ENCODE data around the gene EMP3.

EMP3 gene

GRCh38 chr19:48365602-48366001, 40.2 kb downstream of the EMP3 start:
- Histone ChIP-seq H3K9me3 (ENCODE audit: insufficient read depth, low read depth, low read length) (peaks cover 3% of the 10 kb centered on the region), H4K8ac (ENCODE audit: low read depth, low read length) (no peak overlapping the region), H3K4ac (ENCODE audit: low read depth, low read length) (no peak overlapping the region), H3K9ac (ENCODE audit: low read length) (no peak overlapping the region), H3K27me3 (ENCODE audit: insufficient read depth, low read length) (no peaks in the 10 kb centered on the region), H2AFZ (ENCODE audit: insufficient read depth, low read length, poor library complexity) (no peak overlapping the region), H4K91ac (ENCODE audit: low read depth, low read length) (no peak overlapping the region), H3K27ac (ENCODE audit: low read depth, low read length) (no peak overlapping the region), H3K4me3 (ENCODE audit: low read depth, low read length) (no peak overlapping the region), H3K4me2 (ENCODE audit: low read length) (no peak overlapping the region), H3K36me3 (ENCODE audit: control insufficient read depth in 1 of 2, insufficient read depth in 2 of 2, low read length in 2 of 2) (no peaks in the 10 kb centered on the region), H3K18ac (ENCODE audit: low read length) (no peak overlapping the region), H3K23ac (ENCODE audit: low read length) (no peak overlapping the region), H3K14ac (ENCODE audit: low read length) (no peak overlapping the region), H3K79me1 (ENCODE audit: low read length) (peaks cover 13% of the 10 kb centered on the region), H2BK12ac (ENCODE audit: low read length) (no peak overlapping the region), H2AK5ac (ENCODE audit: low read length) (no peak overlapping the region), H3K79me2 (ENCODE audit: control insufficient read depth, insufficient read depth, low read length, poor library complexity) (no peaks in the 10 kb centered on the region), H2BK5ac (ENCODE audit: low read depth, low read length, poor library complexity) (no peak overlapping the region), H3K4me1 (ENCODE audit: control insufficient read depth in 1 of 2, insufficient read depth in 2 of 2, low read length in 2 of 2) (peaks cover 4 to 5% of the 10 kb centered on the region in 2 experiments), H4K12ac (ENCODE audit: low read depth, low read length) (no peak overlapping the region), H2BK120ac (ENCODE audit: insufficient read depth, low read length, poor library complexity) (no peak overlapping the region)
- no CpG with 5 or more reads among the region's 11 CpGs for WGBS (ENCODE audit: extremely low coverage, insufficient coverage, insufficient read length)
- no peak for DNase-seq

GRCh38 chr19:48367855-48368254, 42.5 kb downstream of the EMP3 start:
- no peak overlapping the region for H3K9ac ChIP-seq (ENCODE audit: low read length)
- H3K27ac ChIP-seq (ENCODE audit: low read depth, low read length): no peak overlapping the region
- H4K8ac ChIP-seq (ENCODE audit: low read depth, low read length): no peak overlapping the region
- H3K4me3 ChIP-seq (ENCODE audit: low read depth, low read length): no peak overlapping the region
- H3K36me3 ChIP-seq (ENCODE audit: control insufficient read depth in 1 of 2, insufficient read depth in 2 of 2, low read length in 2 of 2): no peaks in the 10 kb centered on the region
- H3K18ac ChIP-seq (ENCODE audit: low read length): no peak overlapping the region
- H4K12ac ChIP-seq (ENCODE audit: low read depth, low read length): no peak overlapping the region
- peaks cover 4 to 5% of the 10 kb centered on the region in 2 experiments for H3K4me1 ChIP-seq (ENCODE audit: control insufficient read depth in 1 of 2, insufficient read depth in 2 of 2, low read length in 2 of 2)
- no peak overlapping the region for H4K91ac ChIP-seq (ENCODE audit: low read depth, low read length)
- peaks cover 3% of the 10 kb centered on the region for H3K9me3 ChIP-seq (ENCODE audit: insufficient read depth, low read depth, low read length)
- no peaks in the 10 kb centered on the region for H3K79me2 ChIP-seq (ENCODE audit: control insufficient read depth, insufficient read depth, low read length, poor library complexity)
- no peak for DNase-seq
- H3K79me1 ChIP-seq (ENCODE audit: low read length): peaks cover 13% of the 10 kb centered on the region
- WGBS (ENCODE audit: extremely low coverage, insufficient coverage, insufficient read length): no CpG with 5 or more reads among the region's 5 CpGs
- no peak overlapping the region for H2BK120ac ChIP-seq (ENCODE audit: insufficient read depth, low read length, poor library complexity)
- no peak overlapping the region for H3K14ac ChIP-seq (ENCODE audit: low read length)
- no peak overlapping the region for H2BK12ac ChIP-seq (ENCODE audit: low read length)
- H2AFZ ChIP-seq (ENCODE audit: insufficient read depth, low read length, poor library complexity): no peak overlapping the region
- no peak overlapping the region for H3K4me2 ChIP-seq (ENCODE audit: low read length)
- no peaks in the 10 kb centered on the region for H3K27me3 ChIP-seq (ENCODE audit: insufficient read depth, low read length)
- H2AK5ac ChIP-seq (ENCODE audit: low read length): no peak overlapping the region
- no peak overlapping the region for H3K4ac ChIP-seq (ENCODE audit: low read depth, low read length)
- no peak overlapping the region for H2BK5ac ChIP-seq (ENCODE audit: low read depth, low read length, poor library complexity)
- no peak overlapping the region for H3K23ac ChIP-seq (ENCODE audit: low read length)

GRCh38 chr19:48368936-48369335, 43.6 kb downstream of the EMP3 start:
- DNase-seq: no peak
- no peak overlapping the region for H4K8ac ChIP-seq (ENCODE audit: low read depth, low read length)
- H3K9ac ChIP-seq (ENCODE audit: low read length): no peak overlapping the region
- no peak overlapping the region for H4K91ac ChIP-seq (ENCODE audit: low read depth, low read length)
- H3K4me1 ChIP-seq (ENCODE audit: control insufficient read depth in 1 of 2, insufficient read depth in 2 of 2, low read length in 2 of 2): peaks cover 4 to 5% of the 10 kb centered on the region in 2 experiments
- no peak overlapping the region for H3K27ac ChIP-seq (ENCODE audit: low read depth, low read length)
- H3K27me3 ChIP-seq (ENCODE audit: insufficient read depth, low read length): no peaks in the 10 kb centered on the region
- H2BK120ac ChIP-seq (ENCODE audit: insufficient read depth, low read length, poor library complexity): no peak overlapping the region
- no CpG with 5 or more reads among the region's 14 CpGs for WGBS (ENCODE audit: extremely low coverage, insufficient coverage, insufficient read length)
- peaks cover 7% of the 10 kb centered on the region for H3K79me1 ChIP-seq (ENCODE audit: low read length)
- no peak overlapping the region for H2BK5ac ChIP-seq (ENCODE audit: low read depth, low read length, poor library complexity)
- H3K4ac ChIP-seq (ENCODE audit: low read depth, low read length): no peak overlapping the region
- H2AFZ ChIP-seq (ENCODE audit: insufficient read depth, low read length, poor library complexity): no peak overlapping the region
- no peak overlapping the region for H4K12ac ChIP-seq (ENCODE audit: low read depth, low read length)
- H3K9me3 ChIP-seq (ENCODE audit: insufficient read depth, low read depth, low read length): peaks cover 3% of the 10 kb centered on the region
- no peak overlapping the region for H3K14ac ChIP-seq (ENCODE audit: low read length)
- no peak overlapping the region for H3K23ac ChIP-seq (ENCODE audit: low read length)
- no peak overlapping the region for H3K4me2 ChIP-seq (ENCODE audit: low read length)
- H3K36me3 ChIP-seq (ENCODE audit: control insufficient read depth in 1 of 2, insufficient read depth in 2 of 2, low read length in 2 of 2): no peaks in the 10 kb centered on the region
- no peak overlapping the region for H3K4me3 ChIP-seq (ENCODE audit: low read depth, low read length)
- no peak overlapping the region for H2BK12ac ChIP-seq (ENCODE audit: low read length)
- H2AK5ac ChIP-seq (ENCODE audit: low read length): no peak overlapping the region
- no peak overlapping the region for H3K18ac ChIP-seq (ENCODE audit: low read length)
- H3K79me2 ChIP-seq (ENCODE audit: control insufficient read depth, insufficient read depth, low read length, poor library complexity): no peaks in the 10 kb centered on the region

DNA sequence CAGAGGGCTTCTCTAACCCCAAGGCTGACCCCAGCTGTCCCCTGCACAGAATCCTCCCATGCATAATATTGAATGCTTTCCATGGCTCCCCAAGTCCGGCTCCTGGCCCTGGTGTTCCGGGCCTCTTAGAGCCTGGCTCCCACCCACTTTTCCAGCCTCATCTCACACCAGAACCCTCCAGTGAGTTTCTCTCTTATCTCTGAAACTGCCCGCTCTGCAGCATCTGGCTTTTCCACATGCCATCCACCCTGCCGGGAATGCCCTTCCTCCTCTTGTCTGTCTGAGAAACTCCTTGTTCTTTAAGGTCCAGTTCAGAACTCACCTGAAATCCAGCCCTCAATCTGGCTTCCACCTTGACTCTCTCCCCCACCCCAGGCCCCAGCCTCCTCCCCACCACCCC, 45.6 kb downstream of the EMP3 start:
- H3K4me2 ChIP-seq (ENCODE audit: low read length): no peak overlapping the region
- no peaks in the 10 kb centered on the region for H3K27me3 ChIP-seq (ENCODE audit: insufficient read depth, low read length)
- H3K23ac ChIP-seq (ENCODE audit: low read length): no peak overlapping the region
- H2AFZ ChIP-seq (ENCODE audit: insufficient read depth, low read length, poor library complexity): no peak overlapping the region
- no peak overlapping the region for H3K27ac ChIP-seq (ENCODE audit: low read depth, low read length)
- H3K9me3 ChIP-seq (ENCODE audit: insufficient read depth, low read depth, low read length): no peaks in the 10 kb centered on the region
- no peak overlapping the region for H4K8ac ChIP-seq (ENCODE audit: low read depth, low read length)
- WGBS (ENCODE audit: extremely low coverage, insufficient coverage, insufficient read length): no CpG with 5 or more reads among the region's 4 CpGs
- H3K79me2 ChIP-seq (ENCODE audit: control insufficient read depth, insufficient read depth, low read length, poor library complexity): no peaks in the 10 kb centered on the region
- H3K18ac ChIP-seq (ENCODE audit: low read length): no peak overlapping the region
- no peaks in the 10 kb centered on the region for H3K4me1 ChIP-seq (ENCODE audit: control insufficient read depth in 1 of 2, insufficient read depth in 2 of 2, low read length in 2 of 2)
- no peak overlapping the region for H2AK5ac ChIP-seq (ENCODE audit: low read length)
- no peak overlapping the region for H2BK120ac ChIP-seq (ENCODE audit: insufficient read depth, low read length, poor library complexity)
- peak; percentile 33 to 68 for DNase-seq
- H3K79me1 ChIP-seq (ENCODE audit: low read length): no peaks in the 10 kb centered on the region
- no peak overlapping the region for H2BK5ac ChIP-seq (ENCODE audit: low read depth, low read length, poor library complexity)
- no peak overlapping the region for H3K4me3 ChIP-seq (ENCODE audit: low read depth, low read length)
- H3K4ac ChIP-seq (ENCODE audit: low read depth, low read length): no peak overlapping the region
- no peak overlapping the region for H3K9ac ChIP-seq (ENCODE audit: low read length)
- H4K12ac ChIP-seq (ENCODE audit: low read depth, low read length): no peak overlapping the region
- H4K91ac ChIP-seq (ENCODE audit: low read depth, low read length): no peak overlapping the region
- no peak overlapping the region for H2BK12ac ChIP-seq (ENCODE audit: low read length)
- H3K36me3 ChIP-seq (ENCODE audit: control insufficient read depth in 1 of 2, insufficient read depth in 2 of 2, low read length in 2 of 2): no peaks in the 10 kb centered on the region
- no peak overlapping the region for H3K14ac ChIP-seq (ENCODE audit: low read length)

All from trophoblast cell (in vitro differentiated cells and primary cell).